ENCODE results near the gene ARHGEF40.

ARHGEF40 gene

DNA sequence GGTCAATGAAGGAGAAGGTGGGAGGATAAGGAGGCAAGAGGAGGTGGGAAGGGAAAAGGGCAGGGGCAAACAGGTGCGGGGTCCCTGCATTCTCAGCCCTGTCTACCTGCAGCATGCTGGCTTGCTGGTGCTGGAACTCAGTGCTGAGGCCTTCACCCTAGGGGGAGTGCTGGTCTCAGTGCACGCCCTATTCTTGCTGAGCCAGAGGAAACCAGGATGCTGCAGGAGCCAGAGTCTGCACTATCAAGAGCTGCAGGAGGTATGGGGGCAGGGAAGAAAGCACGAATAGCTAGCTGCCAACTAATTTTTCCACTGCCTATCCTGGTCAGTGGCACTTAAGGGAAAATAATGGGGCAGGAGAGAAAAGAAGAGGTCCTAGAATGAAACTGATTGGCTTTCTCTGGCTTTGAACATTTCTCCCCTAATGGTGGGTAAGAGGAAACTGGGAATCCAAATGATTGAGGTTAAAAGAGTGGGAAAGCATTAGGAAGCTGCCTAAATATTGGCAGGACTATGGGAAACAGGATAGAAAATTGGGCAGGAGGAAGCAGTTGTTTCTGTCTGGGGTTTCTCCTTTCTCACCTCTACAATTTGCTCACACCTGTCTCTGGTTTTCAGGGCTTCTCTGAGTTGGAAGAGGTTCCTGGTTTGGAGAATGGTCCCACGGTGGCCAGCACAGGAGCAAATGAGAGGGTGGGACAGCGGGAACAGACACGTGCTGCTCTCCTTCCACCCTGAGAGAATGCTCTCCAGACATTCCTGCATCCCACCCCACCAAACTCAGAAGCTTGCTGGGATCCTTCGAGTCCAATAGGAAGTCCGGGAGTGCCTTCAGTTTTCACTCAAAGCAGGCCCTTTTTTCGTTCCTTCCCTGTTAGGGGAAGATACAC is 32.7 kb downstream of the ARHGEF40 start:
- in situ Hi-C loops (cut with MboI; ENCODE audit: low sequenced_read_pairs, unreplicated experiment), result no loop called here
- no peak for DNase-seq (ENCODE audit: low spot score)
- TF ChIP-seq, protein P1, sequence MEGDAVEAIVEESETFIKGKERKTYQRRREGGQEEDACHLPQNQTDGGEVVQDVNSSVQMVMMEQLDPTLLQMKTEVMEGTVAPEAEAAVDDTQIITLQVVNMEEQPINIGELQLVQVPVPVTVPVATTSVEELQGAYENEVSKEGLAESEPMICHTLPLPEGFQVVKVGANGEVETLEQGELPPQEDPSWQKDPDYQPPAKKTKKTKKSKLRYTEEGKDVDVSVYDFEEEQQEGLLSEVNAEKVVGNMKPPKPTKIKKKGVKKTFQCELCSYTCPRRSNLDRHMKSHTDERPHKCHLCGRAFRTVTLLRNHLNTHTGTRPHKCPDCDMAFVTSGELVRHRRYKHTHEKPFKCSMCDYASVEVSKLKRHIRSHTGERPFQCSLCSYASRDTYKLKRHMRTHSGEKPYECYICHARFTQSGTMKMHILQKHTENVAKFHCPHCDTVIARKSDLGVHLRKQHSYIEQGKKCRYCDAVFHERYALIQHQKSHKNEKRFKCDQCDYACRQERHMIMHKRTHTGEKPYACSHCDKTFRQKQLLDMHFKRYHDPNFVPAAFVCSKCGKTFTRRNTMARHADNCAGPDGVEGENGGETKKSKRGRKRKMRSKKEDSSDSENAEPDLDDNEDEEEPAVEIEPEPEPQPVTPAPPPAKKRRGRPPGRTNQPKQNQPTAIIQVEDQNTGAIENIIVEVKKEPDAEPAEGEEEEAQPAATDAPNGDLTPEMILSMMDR (IDR thresholded peaks at IDR 0.05; ENCODE audit: borderline replicate concordance, control extremely low read depth, extremely low read depth, insufficient read depth, missing control alignments), result no peak

DNA sequence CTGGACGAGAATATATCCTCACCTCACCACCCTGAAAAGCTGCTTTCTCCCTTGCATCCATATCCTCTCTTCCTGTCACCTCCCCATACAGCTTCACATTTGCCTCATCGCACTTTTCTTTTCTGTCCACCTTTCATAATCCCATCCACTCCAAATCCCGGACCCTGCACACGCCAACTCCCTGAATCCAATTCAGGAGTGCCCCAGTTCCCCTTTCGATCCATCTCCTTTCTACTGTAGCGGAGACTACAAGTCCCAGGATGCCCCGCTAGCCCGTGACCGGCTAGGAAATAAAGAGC is 33.3 kb downstream of the ARHGEF40 start:
- DNase-seq (ENCODE audit: low spot score), result no peak
- TF ChIP-seq, protein P1 (IDR thresholded peaks at IDR 0.05; ENCODE audit: borderline replicate concordance, control extremely low read depth, extremely low read depth, insufficient read depth, missing control alignments), result no peak
- in situ Hi-C loops (cut with MboI; ENCODE audit: low sequenced_read_pairs, unreplicated experiment), result no loop called here

DNA sequence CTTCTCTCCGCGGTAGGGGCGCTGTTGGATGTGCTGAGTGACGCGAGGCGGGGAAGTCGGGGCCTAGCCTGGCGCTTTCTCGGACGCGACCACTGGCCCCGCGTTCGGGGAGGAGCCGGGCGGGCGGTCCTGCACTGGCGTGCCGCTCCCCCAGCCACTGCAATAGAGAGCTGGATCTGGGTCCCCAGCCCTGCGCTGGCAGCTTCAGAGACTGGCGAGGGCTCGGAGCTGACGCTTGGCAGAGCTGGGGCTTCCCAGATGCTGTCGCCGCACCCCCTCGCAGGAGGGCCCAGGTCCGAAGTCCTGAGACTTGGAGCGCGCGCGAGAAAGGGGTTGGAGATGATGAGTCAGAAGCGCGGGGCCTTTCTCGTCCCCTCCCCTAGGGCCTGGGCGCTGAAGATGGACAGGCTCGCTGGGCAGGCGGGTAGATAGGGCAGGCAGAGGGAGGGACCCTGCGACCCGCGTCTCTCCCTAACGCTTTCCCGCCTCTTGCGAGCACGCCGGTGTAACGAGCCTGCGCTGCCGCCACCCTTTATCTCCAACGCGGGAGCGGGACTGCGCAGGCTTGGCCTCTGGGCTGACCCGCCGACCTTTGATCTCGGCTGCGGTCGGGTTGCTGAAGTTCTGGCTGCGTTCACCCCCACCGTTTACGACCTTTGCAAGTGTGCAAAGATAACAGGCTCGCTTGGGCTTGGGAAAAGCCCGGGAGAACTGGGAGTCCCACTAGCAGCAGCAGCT is 33.8 kb downstream of the ARHGEF40 start:
- TF ChIP-seq, protein P1 (IDR thresholded peaks at IDR 0.05; ENCODE audit: borderline replicate concordance, control extremely low read depth, extremely low read depth, insufficient read depth, missing control alignments), result peak; percentile 65
- peak; percentile 93 for DNase-seq (ENCODE audit: low spot score)
- in situ Hi-C loops (cut with MboI; ENCODE audit: low sequenced_read_pairs, unreplicated experiment), result no loop called here

DNA sequence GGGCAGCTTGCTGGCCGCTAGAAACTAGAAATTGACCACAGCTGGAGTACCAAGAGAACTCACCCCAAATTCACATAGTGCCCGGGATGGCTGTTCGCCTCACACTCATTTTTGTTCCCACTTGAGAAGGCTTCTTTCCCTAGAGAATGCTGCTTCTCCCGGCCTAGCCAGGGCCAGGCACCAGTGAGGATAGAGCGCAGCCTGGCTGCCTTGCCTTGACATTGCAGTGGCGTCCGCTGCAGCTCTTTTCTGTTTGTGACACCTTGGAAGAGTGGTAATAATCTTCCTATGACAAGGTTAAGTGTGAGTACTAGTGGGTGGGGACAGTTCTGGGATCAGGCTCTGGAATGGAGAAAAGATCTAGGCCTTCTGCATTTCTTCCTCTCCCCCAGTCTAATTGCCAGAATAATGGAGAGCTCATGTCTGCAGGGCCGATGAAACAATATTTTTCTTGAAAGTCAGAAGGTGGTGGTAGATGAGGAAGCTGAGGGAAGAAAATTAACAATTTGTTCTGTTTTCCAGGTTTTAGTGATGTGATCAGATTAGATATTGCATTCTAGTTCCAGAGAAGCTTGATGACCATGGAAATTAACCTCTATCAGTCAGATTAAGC is 34.5 kb downstream of the ARHGEF40 start:
- DNase-seq (ENCODE audit: low spot score), result peak; percentile 74
- in situ Hi-C loops (cut with MboI; ENCODE audit: low sequenced_read_pairs, unreplicated experiment), result no loop called here
- TF ChIP-seq, protein P1 (IDR thresholded peaks at IDR 0.05; ENCODE audit: borderline replicate concordance, control extremely low read depth, extremely low read depth, insufficient read depth, missing control alignments), result peak; percentile 96

DNA sequence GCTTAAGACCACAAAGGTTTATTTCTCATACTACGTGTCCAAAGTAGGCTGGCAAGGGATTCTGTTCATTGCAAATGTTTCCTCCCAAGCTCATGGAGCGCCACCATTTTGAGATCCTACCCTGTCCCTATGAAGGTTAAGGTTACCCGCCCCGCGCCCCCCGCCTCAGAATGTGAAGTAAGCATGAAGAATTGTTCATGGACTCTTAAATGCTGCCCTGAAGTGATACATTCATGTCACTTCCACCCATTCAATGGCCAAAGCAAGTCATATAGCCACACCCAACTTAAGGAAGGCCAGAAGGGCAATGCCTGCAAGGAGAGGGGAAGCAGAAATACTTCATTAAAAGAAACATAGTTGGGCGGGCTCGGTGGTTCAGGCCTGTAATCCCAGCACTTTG is 35.0 kb downstream of the ARHGEF40 start:
- in situ Hi-C loops (cut with MboI; ENCODE audit: low sequenced_read_pairs, unreplicated experiment), result no loop called here
- TF ChIP-seq, protein P1 (IDR thresholded peaks at IDR 0.05; ENCODE audit: borderline replicate concordance, control extremely low read depth, extremely low read depth, insufficient read depth, missing control alignments), result no peak
- DNase-seq (ENCODE audit: low spot score), result no peak

DNA sequence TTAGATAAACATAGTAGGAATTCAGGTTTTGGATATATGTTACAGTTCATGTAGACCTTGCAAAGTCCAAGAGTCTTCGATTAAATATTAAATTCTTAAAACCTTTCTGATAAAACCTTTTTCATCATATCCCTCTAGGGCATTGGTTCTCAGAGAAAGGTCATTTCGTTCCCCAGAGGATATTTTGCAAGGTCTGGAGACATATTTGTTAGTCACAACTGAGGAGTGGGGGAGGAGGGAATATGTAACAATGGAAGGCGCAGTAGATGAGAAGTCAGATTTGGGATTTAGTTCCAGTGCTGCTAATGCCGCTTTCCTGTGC is 36.0 kb downstream of the ARHGEF40 start:
- in situ Hi-C loops (cut with MboI; ENCODE audit: low sequenced_read_pairs, unreplicated experiment), result no loop called here
- no peak for DNase-seq (ENCODE audit: low spot score)
- TF ChIP-seq, protein P1 (IDR thresholded peaks at IDR 0.05; ENCODE audit: borderline replicate concordance, control extremely low read depth, extremely low read depth, insufficient read depth, missing control alignments), result no peak
